Coronary artery (tissue), 2 donors: ENCODE results near the gene HBEGF.
A peak's percentile ranks its signal among the peaks of the same experiment; 100 is the strongest.

Source experiments
- DNase-seq: peaks from one replicate; pipeline ENCODE4 v3.0.0-alpha.2; 2017; ENCODE audit warnings: low spot score
- H3K27ac ChIP-seq, 2 donors: fragments of 200-600 bp; sonication (generic); one replicate each; pipeline ENCODE4 v1.5.1; 2016 to 2019
- H3K4me3 ChIP-seq: fragments of 200-600 bp; sonication (generic); 2 replicates; pipeline ENCODE4 v1.5.1; 2016; ENCODE audit warnings: mild to moderate bottlenecking, moderate library complexity
- CTCF ChIP-seq: fragments of 200-600 bp; sonication (generic); IDR thresholded peaks from one replicate; pipeline ENCODE4 v1.5.1; 2019; ENCODE audit warnings: antibody characterized with exemption

HBEGF gene

GRCh38 chr5:140317859-140318258 is 28.5 kb downstream of the HBEGF start:
- no peak for TF ChIP-seq CTCF
- no peak overlapping the region for H3K4me3 ChIP-seq
- DNase-seq, result no peak
- H3K27ac ChIP-seq, result no peak overlapping the region

GRCh38 chr5:140312791-140313189 is 33.6 kb downstream of the HBEGF start:
- peak overlapping the region; percentile 5 to 49 for H3K27ac ChIP-seq
- TF ChIP-seq CTCF, result no peak

GRCh38 chr5:140312067-140312790 is 34.2 kb downstream of the HBEGF start:
- no peak for DNase-seq
- peak overlapping the region; percentile 5 to 64 for H3K27ac ChIP-seq
- TF ChIP-seq CTCF, result no peak
- H3K4me3 ChIP-seq, result no peak overlapping the region

More at GRCh38 chr5:140312791-140313189, 33.6 kb downstream of the HBEGF start:
- DNase-seq, result no peak
- H3K4me3 ChIP-seq, result no peak overlapping the region

GRCh38 chr5:140311011-140311467 is 35.4 kb downstream of the HBEGF start:
- Histone ChIP-seq H3K4me3 (no peak overlapping the region), H3K27ac (peak overlapping the region in 1 of 2 donors; percentile 64)
- DNase-seq, result no peak
- TF ChIP-seq CTCF, result no peak

GRCh38 chr5:140310434-140310833 is 36.0 kb downstream of the HBEGF start:
- no peak for TF ChIP-seq CTCF
- peak overlapping the region in 1 of 2 donors; percentile 35 for H3K27ac ChIP-seq

GRCh38 chr5:140309706-140310249 is 36.6 kb downstream of the HBEGF start:
- DNase-seq, result no peak
- H3K27ac ChIP-seq, result peak overlapping the region in 1 of 2 donors; percentile 35
- TF ChIP-seq CTCF, result no peak
- no peak overlapping the region for H3K4me3 ChIP-seq

More at GRCh38 chr5:140310434-140310833, 36.0 kb downstream of the HBEGF start:
- no peak for DNase-seq
- no peak overlapping the region for H3K4me3 ChIP-seq

GRCh38 chr5:140305471-140305870 is 40.9 kb downstream of the HBEGF start:
- no peak overlapping the region for H3K27ac ChIP-seq
- TF ChIP-seq CTCF, result no peak
- no peak for DNase-seq
- no peak overlapping the region for H3K4me3 ChIP-seq
